ENCODE data around the gene CD3D.

GRCh38 chr11:118321386-118322082 is 21.0 kb downstream of the CD3D start:
- TF ChIP-seq CTCF (IDR thresholded peaks at IDR 0.05) = no peak
- TF ChIP-seq EP300 (IDR thresholded peaks at IDR 0.05) = no peak
- TF ChIP-seq POLR2AphosphoS5 (IDR thresholded peaks at IDR 0.05) = no peak

All from gastroesophageal sphincter (tissue), 3 donors.